A549 (cell line): Measurements from ENCODE around the gene ZDHHC18.

Source experiments
- BHLHE40 ChIP-seq: IDR thresholded peaks from 2 replicates; pipeline ENCODE4 v1.6.1; 2012; ENCODE audit warnings: low read depth, low read length, inconsistent platforms
- JUN ChIP-seq, 2 experiments: fragments of >200 bp; sonication (Bioruptor Twin); formaldehyde crosslinking; IDR thresholded peaks; 2 replicates in 1 of 2; 3 replicates in 1 of 2; pipeline ENCODE4 v1.6.1; 2016 to 2017
- POLR2A ChIP-seq: IDR thresholded peaks from 2 replicates; pipeline ENCODE4 v1.6.1; 2012; ENCODE audit warnings: mild to moderate bottlenecking, low read length
- TF ChIP-seq, protein P1 (sequence below): fragments of >200 bp; sonication (Bioruptor Twin); formaldehyde crosslinking; IDR thresholded peaks from 3 replicates; pipeline ENCODE4 v1.5.1; 2016
- TF ChIP-seq, protein P2 (sequence below): fragments of 450-650 bp; IDR thresholded peaks from 2 replicates; pipeline ENCODE4 v1.6.1; 2014; ENCODE audit warnings: antibody characterized with exemption

DNA sequence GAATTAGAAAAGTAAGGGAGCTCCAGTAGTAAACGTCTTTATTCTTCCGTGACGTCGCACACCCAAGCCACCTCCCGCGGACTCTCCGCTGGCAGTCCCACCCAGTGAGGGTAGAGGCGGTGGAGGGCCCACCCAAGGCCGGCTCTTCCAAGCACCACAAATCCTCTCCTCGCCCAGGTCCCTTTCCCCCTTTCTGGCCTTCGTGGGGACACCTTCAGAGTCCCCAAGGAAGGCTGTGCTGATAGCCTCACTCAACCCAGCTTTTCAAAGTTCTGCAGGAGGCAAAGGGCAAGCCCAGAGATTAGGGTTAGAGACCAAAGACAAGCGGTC is 63.9 kb downstream of the ZDHHC18 start:
- TF ChIP-seq, protein P1, sequence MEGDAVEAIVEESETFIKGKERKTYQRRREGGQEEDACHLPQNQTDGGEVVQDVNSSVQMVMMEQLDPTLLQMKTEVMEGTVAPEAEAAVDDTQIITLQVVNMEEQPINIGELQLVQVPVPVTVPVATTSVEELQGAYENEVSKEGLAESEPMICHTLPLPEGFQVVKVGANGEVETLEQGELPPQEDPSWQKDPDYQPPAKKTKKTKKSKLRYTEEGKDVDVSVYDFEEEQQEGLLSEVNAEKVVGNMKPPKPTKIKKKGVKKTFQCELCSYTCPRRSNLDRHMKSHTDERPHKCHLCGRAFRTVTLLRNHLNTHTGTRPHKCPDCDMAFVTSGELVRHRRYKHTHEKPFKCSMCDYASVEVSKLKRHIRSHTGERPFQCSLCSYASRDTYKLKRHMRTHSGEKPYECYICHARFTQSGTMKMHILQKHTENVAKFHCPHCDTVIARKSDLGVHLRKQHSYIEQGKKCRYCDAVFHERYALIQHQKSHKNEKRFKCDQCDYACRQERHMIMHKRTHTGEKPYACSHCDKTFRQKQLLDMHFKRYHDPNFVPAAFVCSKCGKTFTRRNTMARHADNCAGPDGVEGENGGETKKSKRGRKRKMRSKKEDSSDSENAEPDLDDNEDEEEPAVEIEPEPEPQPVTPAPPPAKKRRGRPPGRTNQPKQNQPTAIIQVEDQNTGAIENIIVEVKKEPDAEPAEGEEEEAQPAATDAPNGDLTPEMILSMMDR, result no peak
- no peak for TF ChIP-seq BHLHE40
- TF ChIP-seq, protein P2, sequence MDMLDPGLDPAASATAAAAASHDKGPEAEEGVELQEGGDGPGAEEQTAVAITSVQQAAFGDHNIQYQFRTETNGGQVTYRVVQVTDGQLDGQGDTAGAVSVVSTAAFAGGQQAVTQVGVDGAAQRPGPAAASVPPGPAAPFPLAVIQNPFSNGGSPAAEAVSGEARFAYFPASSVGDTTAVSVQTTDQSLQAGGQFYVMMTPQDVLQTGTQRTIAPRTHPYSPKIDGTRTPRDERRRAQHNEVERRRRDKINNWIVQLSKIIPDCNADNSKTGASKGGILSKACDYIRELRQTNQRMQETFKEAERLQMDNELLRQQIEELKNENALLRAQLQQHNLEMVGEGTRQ, result no peak
- TF ChIP-seq POLR2A, result no peak
- no peak for TF ChIP-seq JUN (IDR thresholded peaks at IDR 0.05)
